HepG2 (cell line): Measurements from ENCODE around the gene DTNB. TPM values are rescaled to one million over a fixed set of nuclear protein-coding genes. Genes with fewer than 3 reads are reported as not detected.

ENCODE experiments used
- ATAC-seq: fragments of 200-7000 bp; cut with Tn5 transposase; 3 replicates; pipeline ENCODE4 v1.9.1; 2020; ENCODE audit warnings: mild to moderate bottlenecking, moderate library complexity
- BruUV-seq: library from RNA; stranded (reverse); fragments of 400-500 nt; replicated peaks from 2 replicates; lab custom pipeline; 2021; lab: Mats Ljungman, UMichigan
- CTCF ChIA-PET: fragments of 300-600 bp; formaldehyde crosslinking; extraction: SDS; loops from one replicate; lab custom pipeline; 2021; ENCODE audit warnings: low total read pairs, inconsistent platforms, low intra/inter-chr PET ratio; lab: Yijun Ruan, JAX
- POLR2A ChIA-PET: fragments of 350-600 bp; sonication (Branson Sonifier 250); formaldehyde crosslinking; loops from one replicate; lab custom pipeline; 2020; ENCODE audit warnings: antibody characterized with exemption, inconsistent platforms; lab: Yijun Ruan, JAX
- DNase-seq: peaks from one replicate; pipeline ENCODE4 v3.0.0-alpha.2; 2015; ENCODE audit warnings: low spot score
- FAIRE-seq: peaks from 3 replicates; lab custom pipeline; 2011; peaks lifted over from hg19 to GRCh38; lab: Jason Lieb, UNC
- H2AFZ ChIP-seq: one replicate; pipeline ENCODE4 v1.6.1; 2011; ENCODE audit warnings: low read length, inconsistent platforms
- H3K27ac ChIP-seq: fragments of 300-600 bp; 3 replicates; pipeline ENCODE4 v1.8.0; 2011; ENCODE audit warnings: mixed run types, mild to moderate bottlenecking, mixed read lengths, low read length, inconsistent platforms; ENCODE audit not compliant: insufficient read depth; ENCODE audit errors: extremely low read length
- H3K27me3 ChIP-seq, 2 experiments: fragments of 200-600 bp in 1 of 2; 2 replicates in 1 of 2; 3 replicates in 1 of 2; pipeline versions ENCODE4 v1.6.0 to v1.8.0; 2011; ENCODE audit warnings: low read length in 2 of 2, mild to moderate bottlenecking in 2 of 2, moderate library complexity in 2 of 2, inconsistent platforms in 1 of 2; ENCODE audit not compliant: insufficient read depth in 2 of 2, control insufficient read depth in 1 of 2
- H3K36me3 ChIP-seq, 2 experiments: fragments of 200-600 bp in 1 of 2; replicated peaks in 1 of 2; 2 replicates in 1 of 2; 3 replicates in 1 of 2; pipeline versions ENCODE4 v1.5.1 to v1.8.0; 2011; ENCODE audit warnings: low read length in 2 of 2, inconsistent platforms in 1 of 2; ENCODE audit not compliant: insufficient read depth in 2 of 2, control insufficient read depth in 1 of 2
- H3K4me1 ChIP-seq: 2 replicates; pipeline ENCODE4 v1.5.1; 2012; ENCODE audit warnings: low read length, inconsistent platforms; ENCODE audit not compliant: insufficient read depth
- H3K4me2 ChIP-seq: 2 replicates; pipeline ENCODE4 v1.6.0; 2011; ENCODE audit warnings: low read depth, low read length, inconsistent platforms
- H3K4me3 ChIP-seq, 3 experiments: fragments of 200-600 bp in 1 of 3; sonication (generic), shearing (Covaris generic) in 1 of 3; replicated peaks in 1 of 3; 2 replicates each; pipeline ENCODE4 v1.5.1; 2011 to 2016; ENCODE audit warnings: low read length in 3 of 3, inconsistent platforms in 2 of 3, low read depth in 2 of 3, mild to moderate bottlenecking in 2 of 3, control low read depth in 1 of 3, mixed read lengths in 1 of 3; ENCODE audit not compliant: insufficient read depth in 1 of 3
- H3K79me2 ChIP-seq: one replicate; pipeline ENCODE4 v1.6.1; 2011; ENCODE audit warnings: low read length, inconsistent platforms; ENCODE audit not compliant: insufficient read depth
- H3K9ac ChIP-seq: 2 replicates; pipeline ENCODE4 v1.6.0; 2011; ENCODE audit warnings: mild to moderate bottlenecking, low read depth, low read length, inconsistent platforms; ENCODE audit not compliant: insufficient read depth
- H3K9me3 ChIP-seq: 2 replicates; pipeline ENCODE4 v1.5.1; 2012; ENCODE audit warnings: mild to moderate bottlenecking, low read length
- H4K20me1 ChIP-seq: 2 replicates; pipeline ENCODE4 v1.6.0; 2011; ENCODE audit warnings: inconsistent platforms, mild to moderate bottlenecking, low read length, moderate library complexity; ENCODE audit not compliant: insufficient read depth
- HDAC6 ChIP-seq: fragments of 200-600 bp; sonication (generic); IDR thresholded peaks from 2 replicates; pipeline ENCODE4 v1.7.0; 2017; ENCODE audit warnings: mild to moderate bottlenecking, antibody characterized with exemption, low read length, low read depth
- HINFP ChIP-seq: sonication (generic); formaldehyde crosslinking; IDR thresholded peaks from 2 replicates; pipeline ENCODE4 v1.4.0; 2020; ENCODE audit warnings: low read depth, mild to moderate bottlenecking, missing genetic modification reagents
- HOXA9 ChIP-seq: sonication (generic); formaldehyde crosslinking; IDR thresholded peaks from 2 replicates; pipeline ENCODE4 v1.8.1; 2022; ENCODE audit warnings: missing genetic modification reagents, mild to moderate bottlenecking, moderate library complexity, borderline replicate concordance
- MXI1 ChIP-seq: IDR thresholded peaks from 3 replicates; pipeline ENCODE4 v1.6.1; 2012; ENCODE audit warnings: low read depth, low read length, inconsistent platforms, borderline replicate concordance
- PPARG ChIP-seq: conservative IDR thresholded peaks from 2 replicates; pipeline ENCODE4 v1.6.1; 2016; ENCODE audit warnings: missing biosample characterization, missing genetic modification reagents
- RFXANK ChIP-seq: IDR thresholded peaks from 2 replicates; pipeline ENCODE4 v1.6.1; 2016
- TBP ChIP-seq: sonication (generic); formaldehyde crosslinking; IDR thresholded peaks from 2 replicates; pipeline ENCODE4 v1.5.0; 2020; ENCODE audit warnings: missing genetic modification reagents
- TFDP1 ChIP-seq: IDR thresholded peaks from 2 replicates; pipeline ENCODE4 v1.6.1; 2016; ENCODE audit warnings: missing compliant biosample characterization, missing genetic modification reagents, borderline replicate concordance
- ZBTB38 ChIP-seq: sonication (generic); formaldehyde crosslinking; IDR thresholded peaks from 2 replicates; pipeline ENCODE4 v1.5.1; 2020; ENCODE audit warnings: mild to moderate bottlenecking, missing genetic modification reagents
- ZNF446 ChIP-seq: sonication (generic); formaldehyde crosslinking; IDR thresholded peaks from 2 replicates; pipeline ENCODE4 v1.5.0; 2020; ENCODE audit warnings: mild to moderate bottlenecking, missing genetic modification reagents
- ZNF644 ChIP-seq: IDR thresholded peaks from 2 replicates; pipeline ENCODE4 v1.6.1; 2016; ENCODE audit warnings: low read depth
- ZNF724P ChIP-seq: sonication (generic); formaldehyde crosslinking; IDR thresholded peaks from 2 replicates; pipeline ENCODE4 v1.8.0; 2022; ENCODE audit warnings: missing genetic modification reagents, borderline replicate concordance
- WGBS: methylation state at CpG from one replicate; pipeline ENCODE4 v1.1.6; 2017; ENCODE audit warnings: low lambda C conversion rate; 5-methylcytosine and 5-hydroxymethylcytosine counted together
- in situ Hi-C: cut with HindIII; loops from 2 replicates; pipeline ENCODE4 v1.10.0; 2017; ENCODE audit warnings: low pct_unique_long_range_greater_than_20kb; ENCODE audit not compliant: extremely low pct_ligation_motif_present
- intact Hi-C: fragments of 100-400 bp; cut with micrococcal nuclease; formaldehyde crosslinking; loops from one replicate; pipeline ENCODE4 v1.10.0; 2022; ENCODE audit not compliant: unreplicated experiment
- polyA plus RNA-seq, 8 experiments: library from polyadenylated mRNA; depleted of rRNA in 3 of 8; stranded (reverse) in 7 of 8; unstranded in 1 of 8; fragments of >200 nt; fragmentation: Illumina TruSeq in 4 of 8; extraction: Trizol in 4 of 8; gene quantifications; 2 replicates each; pipeline versions ENCODE4 v1.2.1 to v1.2.3, GENCODE V29; 2011 to 2016; ENCODE audit warnings: low read depth in 4 of 8, missing spikeins in 1 of 8, mixed read lengths in 1 of 8; ENCODE audit not compliant: insufficient read depth in 1 of 8
- total RNA-seq, 5 experiments: library from RNA; depleted of rRNA; stranded (reverse); fragments of >200 nt; fragmentation: Illumina TruSeq; extraction: Trizol; gene quantifications; 2 replicates each; pipeline ENCODE4 v1.2.3, GENCODE V29; 2016; ENCODE audit warnings: low read depth in 1 of 5
- TF ChIP-seq, protein P1 (sequence below): sonication (generic); formaldehyde crosslinking; IDR thresholded peaks from 2 replicates; pipeline ENCODE4 v1.5.0; 2020; ENCODE audit warnings: missing genetic modification reagents, mild to moderate bottlenecking, borderline replicate concordance
- TF ChIP-seq, protein P2 (sequence below): sonication (generic); formaldehyde crosslinking; IDR thresholded peaks from 2 replicates; pipeline ENCODE4 v1.4.0; 2020; ENCODE audit warnings: missing genetic modification reagents
- TF ChIP-seq, protein P3 (sequence below): sonication (generic); formaldehyde crosslinking; IDR thresholded peaks from 2 replicates; pipeline ENCODE4; 2020; ENCODE audit warnings: missing genetic modification reagents, mild to moderate bottlenecking, borderline replicate concordance

The DTNB gene
- total and polyA plus RNA-seq, 2 of the 13 experiments (the other 11 are each of a cell fraction or from before 2014, with no cell fraction given): 14.4 to 23.9 TPM

GRCh38 chr2:25374827-25375226 lies 298.6 kb downstream of the DTNB start (continued):
- TF ChIP-seq, protein P1, sequence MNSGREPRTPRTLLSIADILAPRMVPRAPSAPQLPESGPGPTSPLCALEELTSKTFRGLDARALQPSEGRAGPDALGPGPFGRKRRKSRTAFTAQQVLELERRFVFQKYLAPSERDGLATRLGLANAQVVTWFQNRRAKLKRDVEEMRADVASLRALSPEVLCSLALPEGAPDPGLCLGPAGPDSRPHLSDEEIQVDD (CRISPR knock-in tag): no peak
- TF ChIP-seq ZBTB38 (CRISPR knock-in tag) (no peak), TFDP1 (CRISPR knock-in tag) (no peak), HINFP (CRISPR knock-in tag) (no peak)

DNA sequence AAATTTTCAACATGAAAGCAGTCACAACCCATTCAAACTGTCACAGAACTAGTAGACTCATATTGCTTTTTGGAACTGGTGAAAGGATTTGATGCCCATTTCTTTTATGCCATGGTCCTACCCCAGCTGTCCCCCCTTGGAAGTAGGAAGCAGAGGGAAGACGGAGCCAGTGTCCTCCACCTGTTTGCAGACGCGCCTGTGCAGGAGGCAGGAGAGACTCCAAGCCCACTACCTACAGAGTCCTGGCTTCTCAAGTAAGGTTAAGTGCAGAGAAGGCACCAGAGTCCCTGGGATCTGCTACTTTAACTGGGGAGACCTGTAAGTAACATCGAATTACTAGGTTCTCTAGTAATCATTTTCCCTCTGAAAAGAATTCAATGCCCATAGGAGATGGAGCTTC lies 299.0 kb downstream of the DTNB start:
- ChIA-PET POLR2A (interaction anchor here (2.3 kb wide), 1 partner anchor 12 kb away, joined by 7 read pairs; no protein-coding TSS in a partner anchor), CTCF (no interaction called here)
- intact Hi-C loops: no loop called here
- H3K9me3 ChIP-seq: no peaks in the 10 kb centered on the region
- no TSS peak for BruUV-seq
- no peak for FAIRE-seq
- no peak overlapping the region for H3K9ac ChIP-seq
- no peak for DNase-seq
- no peaks in the 10 kb centered on the region for H3K79me2 ChIP-seq
- no peak for ATAC-seq
- no peaks in the 10 kb centered on the region for H4K20me1 ChIP-seq
- H3K36me3 ChIP-seq: no peaks in the 10 kb centered on the region
- H3K4me2 ChIP-seq: no peak overlapping the region
- no peak overlapping the region for H2AFZ ChIP-seq
- H3K27ac ChIP-seq: no peak overlapping the region
- H3K4me1 ChIP-seq: peaks cover 29% of the 10 kb centered on the region
- in situ Hi-C loops: no loop called here
- H3K4me3 ChIP-seq: no peak overlapping the region
- peaks cover 7 to 44% of the 10 kb centered on the region in 2 experiments; a peak in 4 of 5 replicates for H3K27me3 ChIP-seq
- WGBS: 65% methylated on average over 4 of the region's 4 CpGs
- TF ChIP-seq HDAC6 (no peak), PPARG (CRISPR knock-in tag) (no peak), MXI1 (no peak), TBP (CRISPR knock-in tag) (no peak), ZNF644 (CRISPR knock-in tag) (no peak), ZNF446 (no peak), ZNF724P (no peak), RFXANK (CRISPR knock-in tag) (no peak), HOXA9 (CRISPR knock-in tag) (no peak)
- TF ChIP-seq, protein P2, sequence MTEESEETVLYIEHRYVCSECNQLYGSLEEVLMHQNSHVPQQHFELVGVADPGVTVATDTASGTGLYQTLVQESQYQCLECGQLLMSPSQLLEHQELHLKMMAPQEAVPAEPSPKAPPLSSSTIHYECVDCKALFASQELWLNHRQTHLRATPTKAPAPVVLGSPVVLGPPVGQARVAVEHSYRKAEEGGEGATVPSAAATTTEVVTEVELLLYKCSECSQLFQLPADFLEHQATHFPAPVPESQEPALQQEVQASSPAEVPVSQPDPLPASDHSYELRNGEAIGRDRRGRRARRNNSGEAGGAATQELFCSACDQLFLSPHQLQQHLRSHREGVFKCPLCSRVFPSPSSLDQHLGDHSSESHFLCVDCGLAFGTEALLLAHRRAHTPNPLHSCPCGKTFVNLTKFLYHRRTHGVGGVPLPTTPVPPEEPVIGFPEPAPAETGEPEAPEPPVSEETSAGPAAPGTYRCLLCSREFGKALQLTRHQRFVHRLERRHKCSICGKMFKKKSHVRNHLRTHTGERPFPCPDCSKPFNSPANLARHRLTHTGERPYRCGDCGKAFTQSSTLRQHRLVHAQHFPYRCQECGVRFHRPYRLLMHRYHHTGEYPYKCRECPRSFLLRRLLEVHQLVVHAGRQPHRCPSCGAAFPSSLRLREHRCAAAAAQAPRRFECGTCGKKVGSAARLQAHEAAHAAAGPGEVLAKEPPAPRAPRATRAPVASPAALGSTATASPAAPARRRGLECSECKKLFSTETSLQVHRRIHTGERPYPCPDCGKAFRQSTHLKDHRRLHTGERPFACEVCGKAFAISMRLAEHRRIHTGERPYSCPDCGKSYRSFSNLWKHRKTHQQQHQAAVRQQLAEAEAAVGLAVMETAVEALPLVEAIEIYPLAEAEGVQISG (CRISPR knock-in tag): no peak
- TF ChIP-seq, protein P3, sequence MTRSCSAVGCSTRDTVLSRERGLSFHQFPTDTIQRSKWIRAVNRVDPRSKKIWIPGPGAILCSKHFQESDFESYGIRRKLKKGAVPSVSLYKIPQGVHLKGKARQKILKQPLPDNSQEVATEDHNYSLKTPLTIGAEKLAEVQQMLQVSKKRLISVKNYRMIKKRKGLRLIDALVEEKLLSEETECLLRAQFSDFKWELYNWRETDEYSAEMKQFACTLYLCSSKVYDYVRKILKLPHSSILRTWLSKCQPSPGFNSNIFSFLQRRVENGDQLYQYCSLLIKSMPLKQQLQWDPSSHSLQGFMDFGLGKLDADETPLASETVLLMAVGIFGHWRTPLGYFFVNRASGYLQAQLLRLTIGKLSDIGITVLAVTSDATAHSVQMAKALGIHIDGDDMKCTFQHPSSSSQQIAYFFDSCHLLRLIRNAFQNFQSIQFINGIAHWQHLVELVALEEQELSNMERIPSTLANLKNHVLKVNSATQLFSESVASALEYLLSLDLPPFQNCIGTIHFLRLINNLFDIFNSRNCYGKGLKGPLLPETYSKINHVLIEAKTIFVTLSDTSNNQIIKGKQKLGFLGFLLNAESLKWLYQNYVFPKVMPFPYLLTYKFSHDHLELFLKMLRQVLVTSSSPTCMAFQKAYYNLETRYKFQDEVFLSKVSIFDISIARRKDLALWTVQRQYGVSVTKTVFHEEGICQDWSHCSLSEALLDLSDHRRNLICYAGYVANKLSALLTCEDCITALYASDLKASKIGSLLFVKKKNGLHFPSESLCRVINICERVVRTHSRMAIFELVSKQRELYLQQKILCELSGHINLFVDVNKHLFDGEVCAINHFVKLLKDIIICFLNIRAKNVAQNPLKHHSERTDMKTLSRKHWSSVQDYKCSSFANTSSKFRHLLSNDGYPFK (CRISPR knock-in tag): no peak
